SK-N-SH treated with all-trans-retinoic acid at 6 μM for 48 hours (cell line): ENCODE measurements around the gene TNS3.

Experiments used
- CREB5 ChIP-seq: fragments of 250-450 bp; sonication (Bioruptor Pico); IDR thresholded peaks from 2 replicates; pipeline ENCODE4 v1.5.1; 2020; ENCODE audit warnings: low read depth, mild to moderate bottlenecking, moderate library complexity
- OSR1 ChIP-seq: fragments of 250-450 bp; sonication (Bioruptor Pico); IDR thresholded peaks from 2 replicates; pipeline ENCODE4 v1.8.0; 2022; ENCODE audit warnings: moderate library complexity, mild to moderate bottlenecking, inconsistent platforms
- RARB ChIP-seq: fragments of 250-450 bp; sonication (Bioruptor Pico); IDR thresholded peaks from 2 replicates; pipeline ENCODE4 v1.8.0; 2021; ENCODE audit warnings: mild to moderate bottlenecking, moderate library complexity
- TOX ChIP-seq: fragments of 250-450 bp; sonication (Bioruptor Pico); IDR thresholded peaks from 2 replicates; pipeline ENCODE4 v1.8.0; 2021; ENCODE audit warnings: mild to moderate bottlenecking, moderate library complexity, borderline replicate concordance

DNA sequence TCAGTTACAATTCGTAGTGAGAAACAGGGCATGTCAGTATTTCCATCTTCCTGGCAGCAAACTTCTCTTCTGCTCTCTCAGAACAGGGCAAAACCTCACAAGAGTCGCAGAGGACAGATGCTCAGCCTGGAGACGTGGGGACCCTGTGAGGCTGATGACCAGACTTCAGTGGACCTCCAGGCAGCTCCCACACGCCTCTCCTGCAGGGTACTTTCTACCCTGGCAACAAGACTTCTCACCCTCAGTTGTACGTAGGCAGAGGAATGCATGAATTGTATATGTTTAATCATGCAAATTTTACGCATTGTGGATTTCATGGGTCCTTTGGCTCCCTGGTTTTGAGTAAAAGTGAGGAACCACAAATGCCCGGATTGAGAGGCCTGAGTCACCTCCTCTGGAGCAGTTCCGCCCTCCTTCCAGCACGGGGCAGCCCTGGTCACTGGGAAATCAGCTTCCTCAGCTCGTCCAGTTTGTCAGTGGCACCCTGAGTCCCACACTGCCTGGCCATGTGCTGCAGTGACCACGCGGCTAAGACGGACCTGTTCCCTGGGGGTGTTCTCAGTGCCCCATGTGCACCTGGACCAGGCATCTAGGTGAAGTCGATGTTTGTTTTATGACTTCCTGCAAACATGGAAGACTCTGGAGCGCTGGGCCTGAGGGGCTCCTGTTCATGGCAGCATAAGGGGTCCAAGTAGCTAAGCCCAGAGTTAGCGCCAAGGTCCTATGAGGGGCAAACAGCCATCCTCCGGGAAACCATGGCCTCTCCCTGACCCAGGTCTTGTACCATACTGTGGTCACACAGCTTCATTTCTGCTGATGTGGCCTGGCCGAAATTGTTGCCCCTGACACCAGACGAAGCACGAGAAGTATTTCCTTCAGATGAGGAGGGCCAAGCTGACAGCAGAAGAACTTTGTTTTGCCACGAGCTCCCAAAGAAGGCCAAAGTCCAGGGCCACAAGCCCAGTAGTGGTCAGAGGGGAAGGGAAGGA lies 165.1 kb downstream of the TNS3 start:
- no peak for TF ChIP-seq TOX (CRISPR knock-in tag)
- TF ChIP-seq RARB: no peak
- no peak for TF ChIP-seq OSR1 (CRISPR knock-in tag)
- no peak for TF ChIP-seq CREB5 (CRISPR knock-in tag)
